Ectodermal cell (in vitro differentiated cells): ENCODE measurements around the gene PDCD10. TPM values are rescaled to one million over a fixed set of nuclear protein-coding genes. Genes with fewer than 3 reads are reported as not detected.

Experiments used
- H3K27ac ChIP-seq: 2 replicates; pipeline ENCODE4 v1.7.0; 2013; ENCODE audit warnings: mild to moderate bottlenecking, low read depth, low read length; ENCODE audit not compliant: insufficient read depth, poor library complexity, severe bottlenecking
- H3K27me3 ChIP-seq: 2 replicates; pipeline ENCODE4 v1.7.0; 2013; ENCODE audit warnings: mild to moderate bottlenecking, low read length; ENCODE audit not compliant: insufficient read depth, control insufficient read depth, poor library complexity, severe bottlenecking
- H3K36me3 ChIP-seq: one replicate; pipeline ENCODE4 v1.7.0; 2013; ENCODE audit warnings: low read length; ENCODE audit not compliant: control insufficient read depth, insufficient read depth
- H3K4me1 ChIP-seq: one replicate; pipeline ENCODE4 v1.7.0; 2013; ENCODE audit warnings: low read length; ENCODE audit not compliant: control insufficient read depth, insufficient read depth
- H3K4me3 ChIP-seq: 2 replicates; pipeline ENCODE4 v1.7.0; 2013; ENCODE audit warnings: low read depth, low read length, control low read depth; ENCODE audit not compliant: insufficient read depth
- H3K9me3 ChIP-seq: 2 replicates; pipeline ENCODE4 v1.7.0; 2013; ENCODE audit warnings: mild to moderate bottlenecking, low read length, moderate library complexity; ENCODE audit not compliant: control insufficient read depth
- WGBS, 2 experiments: methylation state at CpG; one replicate each; pipeline ENCODE4 v1.1.7; 2013; ENCODE audit warnings: missing lambda C conversion rate in 2 of 2; 5-methylcytosine and 5-hydroxymethylcytosine counted together
- polyA plus RNA-seq, 4 experiments: library from polyadenylated mRNA; stranded (reverse); fragments of 50-300 nt; gene quantifications; one replicate each; pipeline ENCODE4 v1.2.3, GENCODE V29; 2013

Gene PDCD10
- 54.3 TPM for polyA plus RNA-seq (2013, experiment 1 of 4)
- polyA plus RNA-seq (2013, experiment 2 of 4) = 56.0 TPM
- 51.2 TPM for polyA plus RNA-seq (2013, experiment 3 of 4)
- 59.9 TPM for polyA plus RNA-seq (2013, experiment 4 of 4)

DNA sequence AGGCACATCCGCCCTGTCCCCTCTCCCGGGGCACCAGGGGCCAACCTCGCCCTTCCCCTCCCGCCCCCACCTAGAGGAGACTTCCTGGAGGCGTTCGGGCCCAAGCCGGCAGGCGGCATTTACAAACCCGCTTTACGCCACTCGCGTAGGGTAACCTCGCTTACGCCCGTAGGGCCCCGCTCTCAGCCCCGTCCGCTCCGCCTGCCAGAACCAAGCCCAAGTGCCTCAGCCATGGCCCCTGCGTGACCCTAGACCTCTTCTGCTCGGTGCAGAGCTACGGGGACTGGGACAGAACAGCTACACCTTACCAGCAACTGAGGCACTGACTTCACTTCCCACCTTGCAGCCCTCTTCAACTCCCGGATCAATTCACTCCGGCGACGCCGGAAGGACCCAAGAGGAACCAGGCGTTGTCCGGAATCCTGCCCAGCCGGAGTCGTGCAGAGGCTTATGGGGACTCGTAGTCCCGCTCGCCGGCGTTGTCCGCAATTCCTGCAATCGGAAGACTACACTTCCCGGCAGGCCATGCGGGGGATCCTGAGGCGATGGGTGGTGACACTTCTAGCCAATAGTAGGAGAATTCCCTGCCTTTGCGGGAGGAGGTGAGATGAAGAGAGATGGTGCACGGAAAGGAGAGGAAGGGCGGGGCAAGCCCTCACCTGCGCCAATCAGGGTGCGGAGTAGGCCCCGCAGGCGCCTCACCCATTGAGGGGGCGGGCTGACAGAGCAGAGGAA, at the start of gene PDCD10:
Gene PDCD10 (minus strand): TSS at position 395 of the 735 bp plus-strand sequence. CDS start 14,735 bp downstream, outside the sequence.
- Histone ChIP-seq H3K4me3 (peak within 1 kb of the TSS; percentile 91), H3K36me3 (no peaks in the 10 kb centered on the region), H3K27me3 (peaks cover 8% of the 10 kb centered on the region), H3K4me1 (peaks cover 13% of the 10 kb centered on the region), H3K9me3 (no peaks in the 10 kb centered on the region), H3K27ac (peak within 1 kb of the TSS; percentile 88)
- WGBS, 2 experiments = 0% methylated on average over 49 of the region's 49 CpGs

DNA sequence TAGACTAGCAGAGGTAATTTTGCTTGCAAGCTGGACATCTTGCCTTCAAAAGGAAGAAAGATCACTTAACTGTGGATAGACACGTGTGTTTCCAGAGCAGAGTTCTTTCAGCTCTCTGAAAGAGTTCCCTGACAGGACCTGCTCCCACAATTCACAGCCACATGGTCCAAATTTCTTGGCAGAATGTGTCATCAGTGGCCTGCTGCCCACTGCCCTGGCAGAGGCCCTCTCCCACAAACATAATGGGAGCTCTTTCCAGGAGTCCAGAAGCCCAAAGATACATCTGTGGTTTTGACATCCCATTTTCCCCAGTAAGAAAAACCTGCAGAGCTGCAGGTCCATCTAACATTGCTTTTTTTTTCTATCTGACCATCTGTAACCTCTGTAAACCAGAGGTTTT, 49.1 kb upstream of the PDCD10 start:
- Histone ChIP-seq H3K9me3 (no peaks in the 10 kb centered on the region), H3K4me1 (no peaks in the 10 kb centered on the region), H3K27me3 (no peaks in the 10 kb centered on the region), H3K4me3 (no peak overlapping the region), H3K36me3 (no peaks in the 10 kb centered on the region), H3K27ac (no peak overlapping the region)
- 87 to 88% methylated on average over 1 of the region's 1 CpG for WGBS, 2 experiments

DNA sequence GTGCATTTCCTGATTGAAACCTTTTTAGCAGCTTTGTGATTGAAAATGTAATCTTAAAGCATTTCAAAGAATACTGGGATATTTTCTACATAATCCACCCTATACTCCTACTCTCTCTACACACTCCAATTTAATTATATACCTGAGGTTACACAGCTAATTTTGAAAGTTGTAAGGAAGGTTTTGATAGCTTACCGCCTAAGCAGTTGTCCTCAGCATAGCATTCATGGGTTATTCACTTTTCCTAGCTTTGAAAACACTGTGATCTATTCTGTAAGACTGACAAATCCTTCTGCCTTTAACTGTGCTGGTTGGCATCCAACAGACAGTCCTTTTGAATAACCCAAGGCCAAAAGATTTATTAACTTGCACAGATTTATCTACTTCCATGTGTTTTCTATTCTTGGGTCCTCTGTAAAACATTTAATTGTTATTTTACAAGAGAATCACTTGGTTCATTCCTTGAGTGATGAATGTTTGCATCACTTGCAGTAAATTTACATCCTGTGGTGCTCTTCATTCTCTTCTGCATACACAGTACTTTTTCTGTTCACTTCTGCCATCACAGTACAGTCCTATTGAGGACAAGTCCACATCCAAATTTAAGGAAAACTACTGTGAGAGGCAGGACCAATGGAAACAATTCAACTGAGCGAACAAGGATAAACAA, 45.7 kb upstream of the PDCD10 start:
- no peaks in the 10 kb centered on the region for H3K27me3 ChIP-seq
- no peaks in the 10 kb centered on the region for H3K9me3 ChIP-seq
- H3K27ac ChIP-seq = no peak overlapping the region
- H3K4me1 ChIP-seq = no peaks in the 10 kb centered on the region
- 92 to 93% methylated on average over 2 of the region's 2 CpGs for WGBS, 2 experiments
- H3K36me3 ChIP-seq = no peaks in the 10 kb centered on the region
- H3K4me3 ChIP-seq = no peak overlapping the region

GRCh38 chr3:167777356-167777755, 42.7 kb upstream of the PDCD10 start:
- H3K9me3 ChIP-seq = no peaks in the 10 kb centered on the region
- H3K27ac ChIP-seq = no peak overlapping the region
- no peaks in the 10 kb centered on the region for H3K36me3 ChIP-seq
- no peaks in the 10 kb centered on the region for H3K27me3 ChIP-seq
- H3K4me1 ChIP-seq = no peaks in the 10 kb centered on the region
- H3K4me3 ChIP-seq = no peak overlapping the region
- 82 to 90% methylated on average over 1 of the region's 1 CpG for WGBS, 2 experiments

DNA sequence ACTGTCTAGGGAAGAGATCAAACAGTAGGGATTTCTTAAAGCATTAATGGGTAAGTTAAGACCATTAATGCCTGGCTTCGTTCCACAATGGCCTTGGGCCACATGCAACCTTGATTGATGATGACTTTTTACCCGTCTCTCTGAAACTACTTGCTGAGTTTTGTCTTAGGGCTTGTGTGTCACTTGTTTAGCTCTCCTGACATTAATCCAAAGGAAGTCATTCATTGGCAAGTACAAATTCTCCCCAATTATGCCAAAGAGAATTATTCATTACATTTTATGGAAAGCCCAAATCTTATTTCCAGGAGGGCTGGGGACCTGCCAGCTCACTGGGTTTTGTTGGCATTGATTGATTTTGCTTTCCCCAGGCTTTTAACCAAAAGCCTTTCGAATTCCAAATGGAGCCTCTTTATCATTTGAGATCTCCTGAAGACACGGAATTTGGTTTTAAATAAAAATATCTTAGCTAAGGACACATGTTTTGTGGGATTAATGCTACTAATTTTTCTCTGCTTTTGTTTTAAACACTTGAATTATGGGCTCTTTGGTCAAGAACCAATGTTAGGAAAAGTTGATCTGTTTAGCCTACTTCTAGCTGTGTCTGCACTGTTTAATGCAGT, 41.5 kb upstream of the PDCD10 start:
- WGBS, 2 experiments = 90% methylated on average over 3 to 4 of the region's 4 CpGs

GRCh38 chr3:167773584-167773983, 38.9 kb upstream of the PDCD10 start:
- Histone ChIP-seq H3K27me3 (no peaks in the 10 kb centered on the region), H3K27ac (no peak overlapping the region), H3K36me3 (no peaks in the 10 kb centered on the region), H3K4me3 (no peak overlapping the region), H3K4me1 (no peaks in the 10 kb centered on the region), H3K9me3 (no peaks in the 10 kb centered on the region)
- WGBS, 2 experiments = 82% methylated on average over 1 of the region's 1 CpG; no CpG with 5 or more reads in 1 of the 2 experiments

More for the DNA sequence above, 41.5 kb upstream of the PDCD10 start:
- H3K27ac ChIP-seq = no peak overlapping the region
- no peaks in the 10 kb centered on the region for H3K9me3 ChIP-seq
- H3K4me1 ChIP-seq = no peaks in the 10 kb centered on the region
- H3K36me3 ChIP-seq = no peaks in the 10 kb centered on the region
- no peak overlapping the region for H3K4me3 ChIP-seq
- H3K27me3 ChIP-seq = no peaks in the 10 kb centered on the region

DNA sequence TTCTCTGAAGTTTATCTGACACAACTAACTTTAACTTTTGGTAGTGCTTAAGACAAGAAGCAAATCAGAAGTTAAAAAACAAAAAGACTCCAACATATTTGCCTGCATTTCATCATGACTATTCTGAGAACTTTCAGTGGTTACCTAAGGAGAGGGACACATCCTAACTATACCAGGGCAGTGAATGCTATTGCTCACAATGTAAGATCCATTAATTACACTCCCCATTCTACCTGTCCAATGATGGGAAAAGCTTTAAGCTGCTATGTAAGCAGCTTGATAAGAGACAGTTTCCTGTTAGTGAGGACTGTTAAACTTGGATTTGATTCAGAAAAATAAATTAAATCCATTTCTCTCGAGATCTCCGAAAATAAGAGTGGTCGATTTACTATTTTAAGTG, 38.3 kb upstream of the PDCD10 start:
- no peak overlapping the region for H3K4me3 ChIP-seq
- H3K36me3 ChIP-seq = no peaks in the 10 kb centered on the region
- H3K27ac ChIP-seq = no peak overlapping the region
- WGBS, 2 experiments = 93 to 100% methylated on average over 3 of the region's 3 CpGs
- no peaks in the 10 kb centered on the region for H3K27me3 ChIP-seq
- no peaks in the 10 kb centered on the region for H3K9me3 ChIP-seq
- H3K4me1 ChIP-seq = no peaks in the 10 kb centered on the region

DNA sequence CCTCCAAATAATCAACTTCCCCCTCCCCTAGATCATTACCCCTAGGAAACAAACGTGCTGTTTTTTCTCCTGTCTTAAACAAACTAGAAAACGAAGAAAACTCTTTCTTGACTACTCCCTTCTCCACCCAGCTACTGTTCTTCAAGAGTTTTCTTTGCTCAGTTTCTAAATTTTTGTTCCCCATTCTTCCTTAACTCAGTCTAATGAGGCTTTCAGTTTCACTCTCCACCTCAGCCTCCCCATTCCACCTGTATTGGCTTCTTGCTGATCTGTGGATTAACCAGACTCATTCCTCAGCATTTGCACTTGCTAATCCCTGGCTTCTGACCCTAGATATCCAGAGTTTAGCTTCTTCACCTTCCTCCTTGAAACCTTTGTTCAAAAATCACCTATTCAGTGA, 27.6 kb upstream of the PDCD10 start:
- Histone ChIP-seq H3K27ac (no peak overlapping the region), H3K27me3 (no peaks in the 10 kb centered on the region), H3K4me3 (no peak overlapping the region), H3K4me1 (no peaks in the 10 kb centered on the region), H3K36me3 (no peaks in the 10 kb centered on the region), H3K9me3 (no peaks in the 10 kb centered on the region)
- 65 to 69% methylated on average over 2 of the region's 2 CpGs for WGBS, 2 experiments

DNA sequence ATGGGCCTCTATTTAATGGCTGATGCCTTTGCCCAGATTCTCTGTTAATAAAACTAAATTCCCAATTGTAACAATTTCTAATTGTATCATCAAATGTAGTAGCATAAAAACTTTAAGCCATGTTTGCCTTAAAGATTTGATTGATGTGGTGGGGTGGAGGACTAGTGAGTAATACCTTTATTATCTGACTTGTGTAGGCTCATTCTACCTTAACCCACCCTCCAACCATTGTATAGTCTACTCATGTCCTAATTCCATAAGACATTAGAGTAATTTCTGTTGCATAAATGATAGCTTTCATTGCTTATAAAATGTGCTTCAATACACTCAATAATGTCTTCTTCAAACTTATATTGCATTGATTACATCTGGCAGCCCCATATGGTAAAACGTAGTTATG, 26.6 kb upstream of the PDCD10 start:
- Histone ChIP-seq H3K4me1 (no peaks in the 10 kb centered on the region), H3K27ac (no peak overlapping the region), H3K27me3 (no peaks in the 10 kb centered on the region), H3K4me3 (no peak overlapping the region), H3K36me3 (no peaks in the 10 kb centered on the region), H3K9me3 (no peaks in the 10 kb centered on the region)
- WGBS, 2 experiments = 94 to 100% methylated on average over 1 of the region's 1 CpG

DNA sequence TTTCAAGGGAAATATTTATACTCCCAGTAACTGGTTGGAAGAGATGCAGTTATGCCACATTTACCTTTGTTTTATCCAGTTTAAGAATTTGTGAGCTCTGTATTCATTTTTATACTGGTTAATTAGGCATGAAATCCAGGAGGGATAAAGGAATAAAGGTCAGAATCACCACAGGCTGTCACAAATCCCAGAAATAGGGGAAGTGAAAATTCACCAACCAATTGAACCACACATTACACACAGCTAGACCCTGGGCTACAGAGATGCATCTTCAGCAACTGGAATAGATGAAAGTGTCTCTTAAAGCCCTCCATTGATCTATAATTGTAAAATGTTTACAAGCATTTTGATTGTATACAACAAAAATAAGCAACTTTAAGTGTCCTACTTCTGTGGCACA, 19.4 kb upstream of the PDCD10 start:
- Histone ChIP-seq H3K27ac (no peak overlapping the region), H3K27me3 (no peaks in the 10 kb centered on the region), H3K4me1 (no peaks in the 10 kb centered on the region), H3K4me3 (no peak overlapping the region), H3K9me3 (no peaks in the 10 kb centered on the region), H3K36me3 (no peaks in the 10 kb centered on the region)
